MG63 (cell line): ENCODE data around the gene HDAC9. TPM values are rescaled to one million over a fixed set of nuclear protein-coding genes. Genes with fewer than 3 reads are reported as not detected.
A peak's percentile ranks its signal among the peaks of the same experiment; 100 is the strongest.

Source experiments
- DNase-seq: peaks from one replicate; pipeline ENCODE4 v3.0.0-alpha.2; 2020
- H3K27me3 ChIP-seq: fragments of 250-450 bp; sonication (Bioruptor Pico); 2 replicates; pipeline ENCODE4 v1.5.1; 2020; ENCODE audit warnings: mild to moderate bottlenecking, moderate library complexity
- H3K36me3 ChIP-seq: fragments of 250-450 bp; sonication (Bioruptor Pico); 2 replicates; pipeline ENCODE4 v1.5.1; 2020; ENCODE audit warnings: mild to moderate bottlenecking, moderate library complexity
- H3K4me3 ChIP-seq: fragments of 250-450 bp; sonication (Bioruptor Pico); 2 replicates; pipeline ENCODE4 v1.5.1; 2020; ENCODE audit warnings: mild to moderate bottlenecking, moderate library complexity
- H3K9me3 ChIP-seq: fragments of 250-450 bp; sonication (Bioruptor Pico); 2 replicates; pipeline ENCODE4 v1.5.1; 2020; ENCODE audit warnings: mild to moderate bottlenecking, moderate library complexity
- total RNA-seq: library from RNA; depleted of rRNA; stranded (reverse); fragments of >200 nt; shearing (Covaris generic); gene quantifications from 2 replicates; pipeline ENCODE4 v1.2.3, GENCODE V29; 2014; ENCODE audit warnings: low replicate concordance

Gene HDAC9
- total RNA-seq, 1 experiment from 2014 or later = 0.03 TPM

GRCh38 chr7:18535810-18536415 is 40.4 kb downstream of the HDAC9 start:
- Histone ChIP-seq H3K4me3 (no peak overlapping the region), H3K36me3 (no peaks in the 10 kb centered on the region), H3K9me3 (no peaks in the 10 kb centered on the region), H3K27me3 (no peaks in the 10 kb centered on the region)
- no peak for DNase-seq

- Histone ChIP-seq H3K27me3 (no peaks in the 10 kb centered on the region), H3K36me3 (no peaks in the 10 kb centered on the region), H3K4me3 (no peak overlapping the region), H3K9me3 (no peaks in the 10 kb centered on the region)
- no peak for DNase-seq
Observed at GRCh38 chr7:18536486-18536885, 40.9 kb downstream of the HDAC9 start.

GRCh38 chr7:18538554-18539250 is 43.2 kb downstream of the HDAC9 start:
- Histone ChIP-seq H3K4me3 (no peak overlapping the region), H3K9me3 (no peaks in the 10 kb centered on the region), H3K36me3 (no peaks in the 10 kb centered on the region), H3K27me3 (no peaks in the 10 kb centered on the region)
- DNase-seq = no peak

- Histone ChIP-seq H3K9me3 (no peaks in the 10 kb centered on the region), H3K27me3 (no peaks in the 10 kb centered on the region), H3K36me3 (no peaks in the 10 kb centered on the region), H3K4me3 (no peak overlapping the region)
- DNase-seq = no peak
Observed at GRCh38 chr7:18540396-18540795, 44.8 kb downstream of the HDAC9 start.

- Histone ChIP-seq H3K9me3 (no peaks in the 10 kb centered on the region), H3K4me3 (no peak overlapping the region), H3K27me3 (no peaks in the 10 kb centered on the region), H3K36me3 (no peaks in the 10 kb centered on the region)
- DNase-seq = peak; percentile 89
Observed at GRCh38 chr7:18541181-18541870, 45.8 kb downstream of the HDAC9 start.

- no peak overlapping the region for H3K4me3 ChIP-seq
- DNase-seq = no peak
- no peaks in the 10 kb centered on the region for H3K36me3 ChIP-seq
Observed at GRCh38 chr7:18541871-18542212, 46.3 kb downstream of the HDAC9 start.

GRCh38 chr7:18546576-18546975 is 51.0 kb downstream of the HDAC9 start:
- no peaks in the 10 kb centered on the region for H3K27me3 ChIP-seq
- no peaks in the 10 kb centered on the region for H3K36me3 ChIP-seq
- no peak for DNase-seq
- H3K4me3 ChIP-seq = no peak overlapping the region
- no peaks in the 10 kb centered on the region for H3K9me3 ChIP-seq

More at GRCh38 chr7:18541871-18542212, 46.3 kb downstream of the HDAC9 start:
- no peaks in the 10 kb centered on the region for H3K9me3 ChIP-seq
- no peaks in the 10 kb centered on the region for H3K27me3 ChIP-seq

- no peaks in the 10 kb centered on the region for H3K36me3 ChIP-seq
- no peaks in the 10 kb centered on the region for H3K27me3 ChIP-seq
- H3K9me3 ChIP-seq = no peaks in the 10 kb centered on the region
- no peak overlapping the region for H3K4me3 ChIP-seq
- DNase-seq = no peak
Observed at GRCh38 chr7:18547509-18548187, 52.1 kb downstream of the HDAC9 start.

- DNase-seq = no peak
- no peak overlapping the region for H3K4me3 ChIP-seq
- H3K9me3 ChIP-seq = no peaks in the 10 kb centered on the region
- no peaks in the 10 kb centered on the region for H3K27me3 ChIP-seq
- no peaks in the 10 kb centered on the region for H3K36me3 ChIP-seq
Observed at GRCh38 chr7:18548534-18548933, 53.0 kb downstream of the HDAC9 start.

GRCh38 chr7:18550574-18550973 is 55.0 kb downstream of the HDAC9 start:
- no peaks in the 10 kb centered on the region for H3K9me3 ChIP-seq
- no peaks in the 10 kb centered on the region for H3K27me3 ChIP-seq
- no peak overlapping the region for H3K4me3 ChIP-seq
- no peak for DNase-seq
- H3K36me3 ChIP-seq = no peaks in the 10 kb centered on the region

- DNase-seq = no peak
Observed at GRCh38 chr7:18552316-18552916, 56.9 kb downstream of the HDAC9 start.

GRCh38 chr7:18552943-18553604 is 57.5 kb downstream of the HDAC9 start:
- H3K9me3 ChIP-seq = no peaks in the 10 kb centered on the region
- H3K4me3 ChIP-seq = no peak overlapping the region
- H3K27me3 ChIP-seq = no peaks in the 10 kb centered on the region
- H3K36me3 ChIP-seq = no peaks in the 10 kb centered on the region
- no peak for DNase-seq

More at GRCh38 chr7:18552316-18552916, 56.9 kb downstream of the HDAC9 start:
- no peaks in the 10 kb centered on the region for H3K9me3 ChIP-seq
- H3K27me3 ChIP-seq = no peaks in the 10 kb centered on the region
- no peak overlapping the region for H3K4me3 ChIP-seq
- H3K36me3 ChIP-seq = no peaks in the 10 kb centered on the region

GRCh38 chr7:18553605-18554003 is 58.1 kb downstream of the HDAC9 start:
- Histone ChIP-seq H3K4me3 (no peak overlapping the region), H3K36me3 (no peaks in the 10 kb centered on the region), H3K9me3 (no peaks in the 10 kb centered on the region), H3K27me3 (no peaks in the 10 kb centered on the region)
- no peak for DNase-seq

- H3K36me3 ChIP-seq = no peaks in the 10 kb centered on the region
- no peak for DNase-seq
Observed at GRCh38 chr7:18555120-18555519, 59.6 kb downstream of the HDAC9 start.

GRCh38 chr7:18555968-18556367 is 60.4 kb downstream of the HDAC9 start:
- Histone ChIP-seq H3K36me3 (no peaks in the 10 kb centered on the region), H3K4me3 (no peak overlapping the region), H3K27me3 (no peaks in the 10 kb centered on the region), H3K9me3 (no peaks in the 10 kb centered on the region)
- DNase-seq = no peak

More at GRCh38 chr7:18555120-18555519, 59.6 kb downstream of the HDAC9 start:
- Histone ChIP-seq H3K9me3 (no peaks in the 10 kb centered on the region), H3K4me3 (no peak overlapping the region), H3K27me3 (no peaks in the 10 kb centered on the region)

- no peaks in the 10 kb centered on the region for H3K27me3 ChIP-seq
- DNase-seq = no peak
- no peaks in the 10 kb centered on the region for H3K36me3 ChIP-seq
Observed at GRCh38 chr7:18558503-18558902, 63.0 kb downstream of the HDAC9 start.

More at GRCh38 chr7:18558503-18558902, 63.0 kb downstream of the HDAC9 start:
- Histone ChIP-seq H3K9me3 (no peaks in the 10 kb centered on the region), H3K4me3 (no peak overlapping the region)
